HG03060 (cell line): ENCODE results near the gene SH3PXD2A.

ENCODE experiments used
- ATAC-seq: cut with Tn5 transposase; IDR thresholded peaks from one replicate; pipeline ENCODE4 v1.9.1; 2021; ENCODE audit warnings: low read depth, moderate number of reproducible peaks; ENCODE audit not compliant: unreplicated experiment

The SH3PXD2A gene, protein sequence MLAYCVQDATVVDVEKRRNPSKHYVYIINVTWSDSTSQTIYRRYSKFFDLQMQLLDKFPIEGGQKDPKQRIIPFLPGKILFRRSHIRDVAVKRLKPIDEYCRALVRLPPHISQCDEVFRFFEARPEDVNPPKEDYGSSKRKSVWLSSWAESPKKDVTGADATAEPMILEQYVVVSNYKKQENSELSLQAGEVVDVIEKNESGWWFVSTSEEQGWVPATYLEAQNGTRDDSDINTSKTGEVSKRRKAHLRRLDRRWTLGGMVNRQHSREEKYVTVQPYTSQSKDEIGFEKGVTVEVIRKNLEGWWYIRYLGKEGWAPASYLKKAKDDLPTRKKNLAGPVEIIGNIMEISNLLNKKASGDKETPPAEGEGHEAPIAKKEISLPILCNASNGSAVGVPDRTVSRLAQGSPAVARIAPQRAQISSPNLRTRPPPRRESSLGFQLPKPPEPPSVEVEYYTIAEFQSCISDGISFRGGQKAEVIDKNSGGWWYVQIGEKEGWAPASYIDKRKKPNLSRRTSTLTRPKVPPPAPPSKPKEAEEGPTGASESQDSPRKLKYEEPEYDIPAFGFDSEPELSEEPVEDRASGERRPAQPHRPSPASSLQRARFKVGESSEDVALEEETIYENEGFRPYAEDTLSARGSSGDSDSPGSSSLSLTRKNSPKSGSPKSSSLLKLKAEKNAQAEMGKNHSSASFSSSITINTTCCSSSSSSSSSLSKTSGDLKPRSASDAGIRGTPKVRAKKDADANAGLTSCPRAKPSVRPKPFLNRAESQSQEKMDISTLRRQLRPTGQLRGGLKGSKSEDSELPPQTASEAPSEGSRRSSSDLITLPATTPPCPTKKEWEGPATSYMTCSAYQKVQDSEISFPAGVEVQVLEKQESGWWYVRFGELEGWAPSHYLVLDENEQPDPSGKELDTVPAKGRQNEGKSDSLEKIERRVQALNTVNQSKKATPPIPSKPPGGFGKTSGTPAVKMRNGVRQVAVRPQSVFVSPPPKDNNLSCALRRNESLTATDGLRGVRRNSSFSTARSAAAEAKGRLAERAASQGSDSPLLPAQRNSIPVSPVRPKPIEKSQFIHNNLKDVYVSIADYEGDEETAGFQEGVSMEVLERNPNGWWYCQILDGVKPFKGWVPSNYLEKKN

GRCh38 chr10:103855424-103855823 lies at the start of gene SH3PXD2A:
Gene SH3PXD2A, minus strand, starts transcription at chr10:103855576. Its CDS starts 310 bp downstream, at chr10:103855266.
- ATAC-seq = no peak

DNA sequence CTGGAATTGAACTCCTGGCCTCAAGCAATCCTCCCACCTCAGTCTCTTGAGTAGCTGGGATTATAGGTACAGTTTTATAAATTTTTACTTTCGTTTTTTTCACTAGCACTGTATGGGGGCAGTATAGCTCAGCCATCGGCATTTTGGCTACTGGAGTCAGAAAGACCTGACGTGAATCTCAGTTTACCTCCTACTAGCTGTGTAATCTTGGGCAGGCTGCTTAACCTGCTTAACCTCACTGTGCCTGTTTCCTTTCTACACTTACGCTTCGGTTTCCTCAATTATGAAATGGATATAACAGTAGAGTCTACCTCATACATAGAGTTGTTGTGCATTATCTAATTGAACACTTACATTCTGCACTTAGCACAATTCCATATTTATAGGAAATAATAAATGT lies 45.9 kb upstream of the SH3PXD2A start:
- no peak for ATAC-seq

DNA sequence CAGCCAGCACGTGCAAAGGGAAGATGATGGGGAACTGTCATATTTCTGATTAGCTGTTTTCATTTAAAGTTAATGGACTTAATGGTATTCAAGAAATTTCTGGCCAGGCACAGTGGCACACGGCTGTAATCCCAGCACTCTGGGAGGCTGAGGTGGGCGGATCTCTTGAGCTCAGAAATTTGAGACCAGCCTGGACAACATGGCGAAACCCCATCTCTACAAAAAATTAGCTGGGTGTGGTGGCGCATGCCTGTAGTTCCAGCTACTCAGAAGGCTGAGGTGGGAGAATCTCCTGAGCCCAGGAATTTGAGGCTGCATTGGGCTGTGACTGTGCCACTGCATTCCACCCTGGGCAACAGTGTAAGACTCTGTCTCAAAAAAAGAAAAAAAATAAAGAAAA lies 43.9 kb upstream of the SH3PXD2A start:
- no peak for ATAC-seq

DNA sequence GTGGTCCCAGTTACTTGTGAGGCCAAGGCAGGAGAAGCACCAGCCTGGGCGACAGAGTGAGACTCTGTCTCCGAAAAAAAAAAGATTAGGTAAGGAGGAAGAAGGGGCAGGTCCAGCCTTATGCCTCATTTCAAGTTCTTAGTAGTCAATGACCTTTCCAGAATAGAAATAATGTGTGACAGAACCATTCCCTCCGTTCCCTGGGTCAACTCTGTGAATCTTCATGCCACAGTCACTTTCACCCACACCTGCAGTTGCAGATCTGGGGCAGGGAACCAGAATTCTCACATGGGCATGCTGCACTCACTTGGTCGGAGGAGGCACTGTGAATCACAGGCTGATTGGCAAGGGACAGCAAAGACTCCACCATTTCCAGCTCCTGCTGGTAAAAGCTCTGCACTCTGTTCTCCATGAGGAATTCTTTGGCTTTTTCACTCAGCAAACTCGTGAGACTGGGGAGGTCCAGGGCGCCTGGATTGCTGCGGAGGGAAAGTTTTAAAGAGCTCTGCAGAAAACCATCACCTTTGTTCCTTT lies 41.9 kb upstream of the SH3PXD2A start:
- ATAC-seq = no peak

- ATAC-seq = no peak
Observed at GRCh38 chr10:103896225-103896624, 40.8 kb upstream of the SH3PXD2A start.

DNA sequence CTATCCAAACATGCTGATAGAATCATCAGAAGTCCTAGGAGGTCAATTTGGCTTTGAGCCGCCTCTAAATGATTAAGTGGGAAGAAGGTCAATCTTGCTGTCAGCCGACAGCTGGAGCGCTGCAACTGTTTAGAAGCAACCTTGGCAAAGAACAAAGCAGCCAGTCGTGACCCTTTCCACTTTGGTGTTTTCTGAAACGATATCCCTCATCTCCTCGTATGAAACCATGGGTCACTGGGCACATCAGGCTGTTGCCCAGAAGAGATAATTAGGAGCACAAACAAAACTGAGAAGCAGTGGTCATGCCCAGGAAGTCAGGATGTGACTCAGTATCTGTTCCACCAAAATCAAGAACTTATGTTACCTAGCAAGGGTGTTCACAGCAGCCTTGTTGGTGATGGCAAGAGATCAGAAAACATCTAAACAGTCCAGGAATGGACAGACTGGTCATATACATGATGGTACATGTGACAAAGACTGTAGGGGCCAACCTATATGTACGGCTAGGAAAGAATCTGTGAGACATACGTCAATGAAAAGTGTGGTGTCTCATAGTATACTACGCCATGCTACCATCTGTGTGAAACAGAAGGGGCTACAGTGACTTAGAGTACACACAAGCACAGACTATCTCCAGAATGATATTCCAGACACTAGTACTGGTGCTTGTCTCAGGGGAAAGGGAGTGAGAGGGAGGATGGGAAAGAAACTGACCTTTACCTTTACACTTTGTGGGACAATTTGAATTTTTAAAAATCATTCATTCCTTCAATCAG lies 40.2 kb upstream of the SH3PXD2A start:
- no peak for ATAC-seq

- no peak for ATAC-seq
Observed at GRCh38 chr10:103894441-103894864, 39.1 kb upstream of the SH3PXD2A start.

- no peak for ATAC-seq
Observed at GRCh38 chr10:103893817-103894216, 38.4 kb upstream of the SH3PXD2A start.

- no peak for ATAC-seq
Observed at GRCh38 chr10:103892181-103892580, 36.8 kb upstream of the SH3PXD2A start.

DNA sequence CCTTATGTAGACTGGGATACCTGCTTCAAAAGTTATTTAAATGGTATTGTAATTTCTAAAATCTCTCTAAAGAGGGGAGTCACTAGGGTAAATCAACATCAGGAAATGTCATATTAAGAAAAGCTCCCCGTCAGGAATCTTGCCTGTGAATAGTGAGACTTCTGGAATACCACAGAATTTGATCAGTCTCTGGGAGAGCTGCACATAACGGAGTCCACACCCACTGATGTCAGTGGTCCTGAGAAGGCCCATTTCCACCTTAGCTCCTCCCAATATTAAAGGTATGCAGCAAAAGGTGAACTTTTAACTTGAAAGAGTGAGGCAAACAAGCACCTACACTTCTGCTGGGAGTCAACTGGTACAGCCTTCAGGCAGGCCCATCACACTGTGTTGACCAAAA lies 35.3 kb upstream of the SH3PXD2A start:
- no peak for ATAC-seq

- ATAC-seq = no peak
Observed at GRCh38 chr10:103890194-103890658, 34.9 kb upstream of the SH3PXD2A start.

GRCh38 chr10:103889121-103889720 lies 33.8 kb upstream of the SH3PXD2A start:
- ATAC-seq = no peak

DNA sequence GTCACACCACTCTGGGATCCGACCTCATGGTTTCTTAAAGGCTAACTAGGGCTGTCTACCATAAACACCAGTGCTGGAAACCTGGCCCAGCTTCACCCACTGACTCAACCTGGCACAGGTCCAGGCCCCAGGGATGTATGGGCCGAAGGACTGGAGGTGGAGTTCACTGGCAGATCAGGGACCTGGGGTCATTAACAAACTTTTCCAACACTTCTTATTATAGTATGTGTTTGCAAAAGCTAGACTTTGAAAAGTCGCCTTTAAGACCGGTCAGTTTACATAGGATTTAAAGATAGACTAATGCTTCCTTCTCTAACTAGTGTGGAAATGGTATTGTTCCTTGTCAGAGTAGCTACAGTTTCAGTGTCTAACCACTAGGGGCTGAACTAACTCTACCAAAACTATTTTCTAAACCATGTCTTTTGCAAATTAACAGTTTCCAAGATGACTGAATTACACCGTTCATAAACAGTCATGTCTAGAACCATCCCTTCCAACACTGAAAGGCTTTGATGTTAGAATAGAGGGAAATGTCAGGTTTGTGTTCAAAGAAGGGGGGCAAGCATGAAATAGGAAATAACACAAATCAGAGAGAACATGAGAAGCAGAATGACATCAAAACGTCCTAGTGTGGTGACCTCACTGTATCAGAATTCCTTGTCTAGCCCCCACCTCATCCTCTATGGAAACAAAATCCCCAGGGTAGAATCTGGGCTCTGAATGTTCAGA lies 32.9 kb upstream of the SH3PXD2A start:
- ATAC-seq = no peak

DNA sequence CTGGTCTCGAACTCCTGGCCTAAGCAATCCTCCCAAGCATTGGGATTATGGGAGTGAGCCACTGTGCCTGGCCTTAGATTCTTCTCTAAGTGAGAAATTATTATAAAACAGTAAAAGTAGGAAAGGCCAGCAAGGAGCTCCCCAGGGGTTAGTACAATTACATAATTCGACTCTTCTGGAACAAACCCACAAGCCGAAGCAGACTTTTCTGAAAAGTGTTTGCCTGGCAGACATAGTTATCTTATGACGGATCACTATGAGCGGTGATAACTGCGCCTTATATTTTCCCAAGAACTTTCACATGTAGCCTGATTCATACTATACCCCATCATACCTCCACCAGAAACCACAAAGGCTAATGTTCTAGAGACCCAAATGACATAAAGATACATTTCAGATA lies 30.2 kb upstream of the SH3PXD2A start:
- no peak for ATAC-seq

- ATAC-seq = no peak
Observed at GRCh38 chr10:103884681-103885139, 29.3 kb upstream of the SH3PXD2A start.

- no peak for ATAC-seq
Observed at GRCh38 chr10:103882285-103883007, 27.1 kb upstream of the SH3PXD2A start.

DNA sequence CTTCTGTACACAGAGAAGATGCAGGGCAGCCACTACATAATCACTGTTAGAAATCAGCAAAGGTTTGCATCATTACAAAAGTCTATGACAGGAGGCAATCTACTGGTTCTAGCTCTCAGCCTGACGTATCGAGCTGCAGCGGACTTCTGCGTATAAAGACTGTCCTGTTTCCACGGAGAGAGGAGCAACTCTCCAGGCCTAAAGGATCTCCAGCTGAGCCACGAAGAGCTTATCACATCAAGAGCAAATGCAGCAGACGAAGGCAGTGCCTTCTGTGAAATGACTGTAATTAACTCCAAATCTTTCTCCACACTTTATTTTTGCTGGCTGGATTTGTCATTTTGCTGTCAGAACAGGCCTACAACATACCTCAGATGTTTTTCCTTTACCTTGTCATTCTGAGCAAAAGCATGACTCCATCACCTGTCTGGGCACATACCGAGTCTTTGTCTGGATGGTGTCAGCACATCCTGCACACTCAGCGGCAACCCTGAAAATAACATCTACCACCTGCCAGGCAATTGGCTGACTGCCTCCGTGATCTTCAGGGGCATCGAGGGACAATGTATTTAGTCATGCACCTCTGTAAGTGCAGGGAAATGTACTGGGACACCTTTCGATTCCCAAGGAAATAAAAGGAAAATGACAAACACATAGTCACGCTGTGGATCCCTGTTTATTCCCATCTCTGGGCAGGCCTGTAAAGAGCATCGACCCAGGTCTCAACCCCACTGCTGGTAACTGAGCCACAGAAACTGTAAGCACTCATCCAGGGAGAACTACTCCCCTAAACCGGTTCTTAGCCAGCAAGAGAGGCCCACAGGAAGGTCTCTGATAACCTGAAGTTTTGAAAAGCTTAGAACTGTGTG lies 26.3 kb upstream of the SH3PXD2A start:
- no peak for ATAC-seq
